Mesenchymal stem cell (in vitro differentiated cells and primary cell): ENCODE data around the gene TTLL10.

Source experiments
- DNase-seq: peaks from one replicate; pipeline ENCODE4 v3.0.0-alpha.2; 2013
- H2AFZ ChIP-seq: one replicate; pipeline ENCODE4 v1.6.1; 2013; ENCODE audit warnings: low read depth, mild to moderate bottlenecking, control low read depth, inconsistent platforms, low read length, moderate library complexity
- H2AK5ac ChIP-seq: 2 replicates; pipeline ENCODE4 v1.6.1; 2013; ENCODE audit warnings: low read length, moderate library complexity, mild to moderate bottlenecking, inconsistent platforms; ENCODE audit not compliant: severe bottlenecking
- H2BK120ac ChIP-seq: one replicate; pipeline ENCODE4 v1.6.1; 2013; ENCODE audit warnings: low read depth, mild to moderate bottlenecking, inconsistent platforms, low read length, moderate library complexity
- H2BK12ac ChIP-seq, 2 experiments: one replicate each; pipeline ENCODE4 v1.6.1; 2013; ENCODE audit warnings: inconsistent platforms in 2 of 2, low read length in 2 of 2, mild to moderate bottlenecking in 2 of 2, moderate library complexity in 2 of 2, control low read depth in 1 of 2
- H2BK15ac ChIP-seq: one replicate; pipeline ENCODE4 v1.6.1; 2013; ENCODE audit warnings: mild to moderate bottlenecking, low read depth, inconsistent platforms; ENCODE audit not compliant: poor library complexity, severe bottlenecking
- H2BK5ac ChIP-seq: 2 replicates; pipeline ENCODE4 v1.6.1; 2013; ENCODE audit warnings: low read depth, mild to moderate bottlenecking, low read length, control low read depth, inconsistent platforms; ENCODE audit not compliant: poor library complexity, severe bottlenecking
- H3K14ac ChIP-seq, 2 experiments: one replicate each; pipeline ENCODE4 v1.6.1; 2013; ENCODE audit warnings: inconsistent platforms in 2 of 2, low read length in 2 of 2, control low read depth in 1 of 2, mild to moderate bottlenecking in 1 of 2, moderate library complexity in 1 of 2
- H3K18ac ChIP-seq, 2 experiments: one replicate each; pipeline ENCODE4 v1.6.1; 2013; ENCODE audit warnings: inconsistent platforms in 2 of 2, low read length in 2 of 2, control low read depth in 1 of 2, low read depth in 1 of 2, mild to moderate bottlenecking in 1 of 2
- H3K23ac ChIP-seq, 2 experiments: one replicate each; pipeline ENCODE4 v1.6.1; 2013; ENCODE audit warnings: inconsistent platforms in 2 of 2, low read length in 2 of 2, mild to moderate bottlenecking in 2 of 2, moderate library complexity in 2 of 2, control low read depth in 1 of 2
- H3K27ac ChIP-seq: 2 replicates; pipeline ENCODE4 v1.5.1; 2013; ENCODE audit warnings: mild to moderate bottlenecking, moderate library complexity, low read length, control low read depth, inconsistent platforms; ENCODE audit not compliant: poor library complexity, severe bottlenecking
- H3K27me3 ChIP-seq, 2 experiments: 2 replicates each; pipeline versions ENCODE4 v1.6.1 to v1.7.0; 2013; ENCODE audit warnings: low read length in 2 of 2, mild to moderate bottlenecking in 2 of 2, moderate library complexity in 2 of 2, control low read depth in 1 of 2, inconsistent platforms in 1 of 2; ENCODE audit not compliant: control insufficient read depth in 1 of 2, insufficient read depth in 1 of 2
- H3K36me3 ChIP-seq, 2 experiments: 2 replicates each; pipeline versions ENCODE4 v1.6.1 to v1.7.0; 2013; ENCODE audit warnings: low read length in 2 of 2, control low read depth in 1 of 2, inconsistent platforms in 1 of 2, low read depth in 1 of 2, mild to moderate bottlenecking in 1 of 2; ENCODE audit not compliant: insufficient read depth in 2 of 2, control insufficient read depth in 1 of 2
- H3K4ac ChIP-seq, 2 experiments: one replicate each; pipeline ENCODE4 v1.6.1; 2013; ENCODE audit warnings: inconsistent platforms in 2 of 2, low read length in 2 of 2, mild to moderate bottlenecking in 2 of 2, moderate library complexity in 2 of 2, control low read depth in 1 of 2, low read depth in 1 of 2
- H3K4me1 ChIP-seq: 2 replicates; pipeline ENCODE4 v1.6.1; 2013; ENCODE audit warnings: low read depth, low read length, control low read depth; ENCODE audit not compliant: control insufficient read depth, insufficient read depth
- H3K4me2 ChIP-seq: 2 replicates; pipeline ENCODE4 v1.6.1; 2013; ENCODE audit warnings: low read length, mild to moderate bottlenecking, inconsistent platforms; ENCODE audit not compliant: poor library complexity, severe bottlenecking
- H3K4me3 ChIP-seq, 2 experiments: 2 replicates each; pipeline versions ENCODE4 v1.5.1 to v1.7.0; 2013; ENCODE audit warnings: low read length in 2 of 2, mild to moderate bottlenecking in 2 of 2, control low read depth in 1 of 2, low read depth in 1 of 2; ENCODE audit not compliant: insufficient read depth in 1 of 2
- H3K79me1 ChIP-seq: replicated peaks from 2 replicates; pipeline ENCODE4 v1.6.1; 2013; ENCODE audit warnings: mild to moderate bottlenecking, control low read depth, low read length, inconsistent platforms; ENCODE audit not compliant: poor library complexity, severe bottlenecking
- H3K9ac ChIP-seq: 2 replicates; pipeline ENCODE4 v1.7.0; 2013; ENCODE audit warnings: mild to moderate bottlenecking, low read length, moderate library complexity
- H3K9me3 ChIP-seq: 2 replicates; pipeline ENCODE4 v1.7.0; 2013; ENCODE audit warnings: mild to moderate bottlenecking, low read length; ENCODE audit not compliant: control insufficient read depth
- H4K8ac ChIP-seq: one replicate; pipeline ENCODE4 v1.6.1; 2013; ENCODE audit warnings: inconsistent platforms, mild to moderate bottlenecking, low read length, moderate library complexity
- H4K91ac ChIP-seq: one replicate; pipeline ENCODE4 v1.6.1; 2013; ENCODE audit warnings: mild to moderate bottlenecking, low read length, inconsistent platforms
- WGBS: methylation state at CpG from one replicate; pipeline ENCODE4 v1.1.7; 2013; ENCODE audit warnings: mixed read lengths; 5-methylcytosine and 5-hydroxymethylcytosine counted together

TTLL10 gene

GRCh38 chr1:1130206-1131120 lies 43.2 kb upstream of the TTLL10 start:
- no peak overlapping the region for H3K4me3 ChIP-seq
- H2BK12ac ChIP-seq, result no peak overlapping the region
- no peak overlapping the region for H2BK120ac ChIP-seq
- WGBS, result 88% methylated on average over 43 of the region's 43 CpGs
- no peaks in the 10 kb centered on the region for H3K9me3 ChIP-seq
- H3K4ac ChIP-seq, result no peak overlapping the region
- H2AFZ ChIP-seq, result no peak overlapping the region
- H3K23ac ChIP-seq, result no peak overlapping the region
- peak overlapping the region; percentile 46 for H3K27ac ChIP-seq
- no peak overlapping the region for H4K8ac ChIP-seq
- H3K27me3 ChIP-seq, result peaks cover 0 to 53% of the 10 kb centered on the region in 2 experiments
- peak overlapping the region; percentile 1 for H2BK5ac ChIP-seq
- H4K91ac ChIP-seq, result no peak overlapping the region
- H3K36me3 ChIP-seq, result peaks cover 0 to 10% of the 10 kb centered on the region in 2 experiments
- peak overlapping the region; percentile 46 for H3K4me2 ChIP-seq
- H3K4me1 ChIP-seq, result peaks cover 61% of the 10 kb centered on the region
- peaks cover 7% of the 10 kb centered on the region for H3K79me1 ChIP-seq
- no peak overlapping the region for H3K18ac ChIP-seq
- H3K9ac ChIP-seq, result no peak overlapping the region
- H2BK15ac ChIP-seq, result no peak overlapping the region
- no peak overlapping the region for H3K14ac ChIP-seq
- H2AK5ac ChIP-seq, result peak overlapping the region; percentile 88
- DNase-seq, result no peak

- no peak overlapping the region for H4K8ac ChIP-seq
- H3K27ac ChIP-seq, result no peak overlapping the region
- H3K23ac ChIP-seq, result no peak overlapping the region
- H3K79me1 ChIP-seq, result peaks cover 7% of the 10 kb centered on the region
- no peak overlapping the region for H3K4ac ChIP-seq
- H3K4me2 ChIP-seq, result no peak overlapping the region
- H4K91ac ChIP-seq, result no peak overlapping the region
- peaks cover 0 to 66% of the 10 kb centered on the region in 2 experiments for H3K27me3 ChIP-seq
- H2AFZ ChIP-seq, result no peak overlapping the region
- no peak overlapping the region for H3K9ac ChIP-seq
- H3K4me1 ChIP-seq, result peaks cover 68% of the 10 kb centered on the region
- DNase-seq, result no peak
- H3K18ac ChIP-seq, result no peak overlapping the region
- no peak overlapping the region for H2BK5ac ChIP-seq
- peak overlapping the region in 1 of 2 experiments; percentile 16 for H3K4me3 ChIP-seq
- peak overlapping the region; percentile 72 for H2AK5ac ChIP-seq
- WGBS, result 91% methylated on average over 48 of the region's 48 CpGs
- H2BK15ac ChIP-seq, result peak overlapping the region; percentile 13
- H2BK120ac ChIP-seq, result no peak overlapping the region
- no peak overlapping the region for H2BK12ac ChIP-seq
- no peak overlapping the region for H3K14ac ChIP-seq
- H3K9me3 ChIP-seq, result no peaks in the 10 kb centered on the region
- peaks cover 0 to 10% of the 10 kb centered on the region in 2 experiments for H3K36me3 ChIP-seq
These were observed 41.4 kb upstream of the TTLL10 start for GRCh38 chr1:1132042-1132950.

GRCh38 chr1:1132956-1133750 lies 40.5 kb upstream of the TTLL10 start:
- Histone ChIP-seq H2AFZ (no peak overlapping the region), H3K4me3 (no peak overlapping the region), H3K4me1 (peaks cover 61% of the 10 kb centered on the region), H3K79me1 (peaks cover 7% of the 10 kb centered on the region), H3K14ac (no peak overlapping the region), H3K23ac (no peak overlapping the region), H2AK5ac (peak overlapping the region; percentile 72), H3K36me3 (peaks cover 0 to 10% of the 10 kb centered on the region in 2 experiments), H3K9ac (no peak overlapping the region), H3K4me2 (no peak overlapping the region), H2BK15ac (no peak overlapping the region), H2BK5ac (no peak overlapping the region), H3K9me3 (no peaks in the 10 kb centered on the region), H3K27ac (peak overlapping the region; percentile 45), H3K18ac (no peak overlapping the region), H3K4ac (no peak overlapping the region), H4K91ac (no peak overlapping the region), H3K27me3 (peaks cover 3 to 67% of the 10 kb centered on the region in 2 experiments), H4K8ac (no peak overlapping the region), H2BK12ac (no peak overlapping the region), H2BK120ac (no peak overlapping the region)
- DNase-seq, result no peak
- 87% methylated on average over 29 of the region's 32 CpGs for WGBS
